GM18526 (cell line): ENCODE measurements around the gene TTLL10.

Source experiments
- POLR2A ChIP-seq: IDR thresholded peaks from 3 replicates; pipeline ENCODE4 v1.6.1; 2011; ENCODE audit not compliant: insufficient read length; ENCODE audit errors: extremely low read depth

Gene TTLL10

GRCh38 chr1:1242461-1243265 lies 69.0 kb downstream of the TTLL10 start:
- TF ChIP-seq POLR2A, result no peak

GRCh38 chr1:1243266-1243660 lies 69.6 kb downstream of the TTLL10 start:
- TF ChIP-seq POLR2A, result no peak

DNA sequence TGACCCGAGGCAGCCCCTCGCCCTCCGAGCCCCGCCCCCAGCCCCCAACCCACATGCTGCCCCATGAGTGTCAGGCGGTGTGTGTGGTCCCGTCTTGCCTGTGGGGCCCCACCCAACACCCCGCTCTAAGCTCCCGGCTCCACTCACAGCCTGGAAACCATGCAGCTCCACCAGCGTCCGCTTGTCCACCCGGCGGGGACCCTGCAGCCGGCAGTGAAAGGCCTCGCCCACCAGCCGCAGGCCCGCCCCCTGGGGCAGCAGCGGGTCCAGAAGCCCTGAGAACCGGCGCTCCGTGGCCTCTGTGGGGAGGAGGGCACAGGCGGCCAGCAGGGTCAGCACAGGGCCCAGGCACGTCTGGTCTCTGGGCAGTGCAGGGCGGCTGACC lies 70.1 kb downstream of the TTLL10 start:
- TF ChIP-seq POLR2A, result no peak

GRCh38 chr1:1244192-1244811 lies 70.6 kb downstream of the TTLL10 start:
- TF ChIP-seq POLR2A, result no peak

DNA sequence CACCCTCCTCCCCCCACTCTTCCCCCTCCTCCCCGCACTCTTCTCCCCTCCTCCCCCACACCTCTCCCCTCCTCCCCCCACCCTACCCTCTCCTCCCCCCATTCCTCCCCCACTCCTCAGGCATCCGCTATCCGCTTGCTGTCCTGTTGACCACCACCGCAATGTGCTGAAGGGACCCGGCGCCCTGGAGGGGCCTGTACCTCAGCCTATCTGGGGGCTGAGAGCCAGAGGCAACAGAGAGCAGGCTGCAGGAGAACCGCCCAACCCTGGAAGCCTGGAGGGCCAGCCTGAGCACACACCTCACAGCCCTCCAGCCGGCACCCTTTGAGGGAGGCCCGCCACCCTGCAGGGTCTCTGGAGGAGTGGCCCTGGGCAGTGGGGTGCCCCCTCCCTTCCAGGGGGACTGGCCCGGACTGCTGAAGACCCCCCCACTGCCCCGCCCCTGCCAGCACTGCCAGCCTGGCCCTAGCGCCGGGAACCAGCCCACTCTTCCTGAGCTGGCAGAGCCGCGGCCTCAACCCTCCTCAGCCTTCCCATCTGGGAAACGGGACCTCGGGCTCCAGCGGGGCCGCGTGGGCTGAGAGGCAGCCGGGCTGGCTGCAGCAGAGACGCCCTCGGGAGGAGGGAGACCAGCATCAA lies 71.6 kb downstream of the TTLL10 start:
- TF ChIP-seq POLR2A, result no peak

DNA sequence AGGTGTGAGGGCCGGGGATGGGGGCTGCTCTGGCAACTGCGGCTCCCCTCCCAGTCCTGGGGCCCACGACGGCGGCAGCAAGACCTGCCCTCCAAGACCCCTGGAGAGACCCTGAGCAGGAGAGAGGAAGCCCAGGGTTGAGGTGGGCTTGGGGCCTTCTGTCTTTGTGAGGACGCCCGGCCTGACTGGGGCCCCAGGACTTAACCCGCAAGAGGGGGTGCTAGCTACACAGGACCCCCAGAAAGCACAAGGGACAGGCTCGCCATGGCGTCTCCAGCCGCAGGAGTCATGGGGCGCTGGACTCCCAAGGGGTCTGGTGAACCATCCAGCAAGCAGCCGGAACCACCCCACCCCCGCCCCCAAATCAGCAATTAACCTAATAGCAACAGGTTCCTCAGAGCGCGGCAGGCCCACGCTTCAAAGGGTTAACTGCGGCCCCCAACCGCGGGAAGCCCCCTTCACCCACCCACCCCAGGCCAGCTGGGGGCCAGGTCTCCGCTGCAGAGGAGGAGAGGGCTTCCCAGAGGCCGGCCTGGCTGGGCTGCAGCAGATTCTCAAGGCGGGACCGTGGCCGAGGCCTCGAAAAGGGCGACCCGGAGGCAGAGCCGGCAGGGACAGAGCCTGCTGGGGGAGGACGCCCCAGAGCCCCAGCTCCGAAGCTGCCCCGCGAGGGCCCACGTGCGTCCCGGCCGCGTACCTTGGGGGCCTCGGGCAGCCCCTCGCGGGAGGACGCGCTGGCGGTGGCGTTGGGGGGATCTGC lies 72.3 kb downstream of the TTLL10 start:
- TF ChIP-seq POLR2A, result no peak

- no peak for TF ChIP-seq POLR2A
These were observed 73.1 kb downstream of the TTLL10 start, which contains the start of gene C1QTNF12 for GRCh38 chr1:1246577-1247340. C1QTNF12 (minus strand) TSS chr1:1246722; CDS start chr1:1246690, 32 bp downstream.

DNA sequence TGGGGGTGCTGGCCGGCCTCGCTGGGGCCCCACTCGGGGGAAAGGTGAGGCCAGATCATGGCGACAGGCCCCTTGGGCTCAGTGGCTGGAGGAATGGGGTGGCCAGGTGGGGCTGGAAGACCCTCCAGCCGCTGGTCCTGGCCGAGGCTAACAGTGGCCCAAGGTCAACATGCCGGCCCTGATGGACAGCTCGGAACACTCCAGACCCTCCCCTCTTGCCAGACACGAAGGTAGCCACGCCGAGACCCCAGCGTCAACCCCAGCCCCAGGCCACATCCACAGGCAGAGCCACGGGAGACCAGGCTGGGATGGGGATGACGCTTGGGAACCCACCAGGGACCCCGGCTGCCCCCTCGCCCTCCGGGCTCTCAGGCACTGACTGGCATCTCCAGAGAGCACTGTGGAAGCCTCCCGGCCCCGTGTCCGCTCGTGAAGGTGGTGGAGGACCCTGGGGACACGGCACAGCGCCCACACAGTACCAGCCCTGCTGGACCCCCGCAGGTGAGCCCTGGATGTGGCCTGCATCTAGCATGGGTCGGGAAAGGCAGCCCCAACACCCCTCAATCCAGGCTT lies 73.7 kb downstream of the TTLL10 start:
- TF ChIP-seq POLR2A, result no peak
